Stimulated activated naive CD4-positive, alpha-beta T cell (primary cell): ENCODE results near the gene PDE1A.
A peak's percentile ranks its signal among the peaks of the same experiment; 100 is the strongest.

Experiments used
- DNase-seq, 6 experiments: peaks; one replicate each; lab custom pipeline; 2025; lab: John Stamatoyannopoulos, UW

The PDE1A gene

GRCh38 chr2:182193291-182193690 lies 233.5 kb downstream of the PDE1A start:
- DNase-seq = no peak

GRCh38 chr2:182191061-182191460 lies 235.8 kb downstream of the PDE1A start:
- no peak for DNase-seq

DNA sequence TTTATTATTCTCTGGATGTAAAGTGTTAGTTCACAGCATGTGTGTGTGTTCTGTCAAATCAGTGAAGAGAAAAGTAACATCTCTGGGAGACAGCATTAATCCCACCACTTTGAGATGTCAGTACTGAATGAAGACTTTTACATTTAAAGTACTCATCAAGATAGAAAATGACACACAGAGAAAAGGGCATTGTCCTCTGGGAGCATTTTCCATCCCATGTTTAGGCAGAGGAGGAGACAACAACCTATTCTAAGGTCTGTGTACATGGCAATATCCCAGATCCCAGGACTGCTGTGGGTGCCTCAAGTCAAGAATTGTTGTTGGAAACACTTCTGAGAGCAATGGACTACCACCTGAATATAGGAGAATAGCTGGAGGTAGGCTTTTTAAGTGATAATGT lies 239.7 kb downstream of the PDE1A start:
- no peak for DNase-seq

- DNase-seq = peak in 2 of 6 experiments; percentile 12 to 14
These were observed 240.6 kb downstream of the PDE1A start for GRCh38 chr2:182186132-182186735.

GRCh38 chr2:182182436-182182835 lies 244.4 kb downstream of the PDE1A start:
- no peak for DNase-seq

DNA sequence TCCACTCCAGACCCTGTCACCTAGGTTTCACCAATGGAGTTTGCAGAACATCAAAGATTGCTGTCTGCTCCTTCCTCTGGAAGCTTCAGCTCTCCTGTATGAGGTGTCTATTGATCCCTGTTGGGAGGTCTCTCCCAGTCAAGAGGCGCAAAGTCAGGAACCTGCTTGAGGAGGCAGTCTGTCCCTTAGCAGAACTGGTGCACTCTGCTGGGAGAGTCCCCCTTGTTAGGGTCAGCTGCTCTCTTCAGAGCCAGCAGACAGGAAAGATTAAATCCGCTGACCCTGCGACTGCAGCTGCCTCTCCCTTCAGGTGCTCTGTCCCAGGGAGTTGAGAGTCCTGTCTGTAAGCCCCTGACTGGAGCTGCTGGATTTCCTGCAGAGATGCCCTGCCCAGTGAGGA lies 245.5 kb downstream of the PDE1A start:
- no peak for DNase-seq

- DNase-seq = no peak
These were observed 247.7 kb downstream of the PDE1A start for GRCh38 chr2:182179176-182179575.

- DNase-seq = no peak
These were observed 252.8 kb downstream of the PDE1A start for GRCh38 chr2:182173944-182174622.

DNA sequence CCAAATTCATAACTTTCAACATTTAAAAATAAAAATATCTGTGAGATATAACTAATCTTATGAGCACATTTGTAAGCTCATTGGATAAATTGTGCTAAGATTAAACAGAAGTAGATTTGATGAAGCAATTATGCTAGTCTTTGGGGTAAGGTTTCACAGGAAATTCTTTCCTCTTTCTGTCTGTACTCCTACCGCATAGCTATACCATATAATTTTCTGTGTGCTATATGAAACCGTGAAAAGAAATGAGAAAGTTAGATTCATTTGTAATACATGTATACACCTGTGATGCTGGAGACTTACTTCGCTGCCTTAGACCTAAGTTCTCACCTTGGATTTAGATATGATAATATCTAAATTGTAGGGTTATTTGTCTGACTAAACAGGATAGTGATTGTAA lies 256.5 kb downstream of the PDE1A start:
- DNase-seq = no peak

- no peak for DNase-seq
These were observed 259.0 kb downstream of the PDE1A start for GRCh38 chr2:182167882-182168281.

- DNase-seq = no peak
These were observed 260.0 kb downstream of the PDE1A start for GRCh38 chr2:182166841-182167240.

DNA sequence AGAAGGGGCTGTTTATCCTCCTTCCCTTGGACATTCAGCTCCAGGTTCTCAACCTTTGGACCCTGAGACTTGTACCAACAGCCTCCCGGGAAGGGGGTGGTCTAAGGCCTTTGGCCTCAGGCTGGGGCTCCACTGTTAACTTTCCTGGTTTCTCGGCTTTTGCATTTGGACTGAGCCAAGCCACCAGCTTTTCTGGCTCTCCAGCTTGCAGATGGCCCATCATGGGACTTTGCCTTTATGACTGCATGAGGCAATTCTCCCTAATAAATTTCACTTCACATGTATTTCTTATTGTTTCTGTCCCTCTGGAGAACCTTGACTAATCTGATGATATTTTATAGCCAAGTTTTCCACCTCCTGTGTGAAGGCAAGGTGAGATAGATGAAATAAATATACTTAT lies 260.4 kb downstream of the PDE1A start:
- no peak for DNase-seq

- no peak for DNase-seq
These were observed 261.6 kb downstream of the PDE1A start for GRCh38 chr2:182165202-182165601.

DNA sequence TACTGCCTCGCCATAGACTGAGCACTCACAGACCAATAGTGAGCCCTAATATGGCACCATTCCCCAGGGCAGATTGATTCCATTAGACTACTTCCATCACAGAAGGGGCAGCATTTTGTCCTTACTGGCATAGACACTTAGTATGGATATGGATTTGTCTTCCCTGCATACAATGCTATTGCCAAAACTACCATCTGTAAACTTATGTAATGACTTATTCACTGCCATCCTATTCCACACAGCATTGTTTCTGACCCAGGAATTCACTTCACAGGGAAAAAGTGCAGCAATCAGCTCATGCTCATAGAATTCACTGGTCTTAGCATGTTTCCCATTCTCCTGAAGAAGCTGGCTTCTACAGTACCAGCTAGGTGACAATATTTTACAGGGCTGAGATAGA lies 262.1 kb downstream of the PDE1A start:
- no peak for DNase-seq

- no peak for DNase-seq
These were observed 263.0 kb downstream of the PDE1A start for GRCh38 chr2:182163878-182164277.

GRCh38 chr2:182148344-182148743 lies 278.5 kb downstream of the PDE1A start:
- no peak for DNase-seq

DNA sequence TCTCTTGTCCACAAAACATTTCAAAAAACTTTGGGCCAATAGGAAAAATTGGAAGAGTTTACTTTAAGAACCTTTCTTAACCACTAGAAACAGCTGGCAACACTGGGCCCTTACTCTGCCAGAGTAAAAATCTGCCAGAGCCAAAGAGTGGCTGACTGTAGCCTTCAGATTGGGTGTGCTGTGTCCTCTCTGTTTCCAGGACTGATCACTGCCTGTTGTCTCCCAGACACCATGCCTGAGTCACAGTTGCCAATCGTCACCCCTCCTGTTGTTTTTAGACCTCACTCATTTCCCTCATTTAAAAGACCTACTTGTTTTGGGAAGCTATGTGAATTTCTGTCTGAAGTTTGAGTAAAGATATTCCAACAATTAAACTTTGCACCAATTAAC lies 282.1 kb downstream of the PDE1A start:
- no peak for DNase-seq

GRCh38 chr2:182144041-182144775 lies 282.6 kb downstream of the PDE1A start:
- DNase-seq = no peak

- no peak for DNase-seq
These were observed 284.8 kb downstream of the PDE1A start for GRCh38 chr2:182142062-182142461.

- DNase-seq = no peak
These were observed 292.6 kb downstream of the PDE1A start for GRCh38 chr2:182134201-182134600.

- DNase-seq = no peak
These were observed 293.5 kb downstream of the PDE1A start for GRCh38 chr2:182133195-182133891.

GRCh38 chr2:182132605-182133004 lies 294.2 kb downstream of the PDE1A start:
- no peak for DNase-seq
